HG03135 (cell line): Measurements from ENCODE around the gene IQCN.

Source experiments
- ATAC-seq: cut with Tn5 transposase; IDR thresholded peaks from one replicate; pipeline ENCODE4 v1.9.1; 2021; ENCODE audit warnings: mild to moderate bottlenecking, moderate library complexity; ENCODE audit not compliant: unreplicated experiment

The IQCN gene

DNA sequence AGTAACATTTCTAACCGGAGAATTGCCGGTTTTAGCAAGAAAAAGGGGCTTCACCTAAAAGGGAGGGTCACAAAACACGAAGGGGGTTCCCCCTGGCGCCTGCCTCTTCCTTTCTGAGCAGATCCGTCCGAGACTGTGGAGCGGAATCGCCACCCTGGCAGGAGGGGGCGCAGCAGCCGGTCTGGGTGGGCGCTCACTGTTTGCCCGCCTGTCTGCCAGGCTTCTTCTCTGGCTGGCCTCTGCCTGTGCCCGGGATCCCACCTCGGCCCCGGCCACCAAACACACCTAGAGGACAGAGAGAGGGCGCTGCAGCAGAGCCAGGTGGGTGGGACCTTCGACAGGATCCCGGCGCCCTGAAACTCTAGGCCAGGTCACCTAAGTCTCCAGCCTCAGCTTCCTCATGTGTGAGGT is 33.0 kb upstream of the IQCN start:
- ATAC-seq, result no peak

GRCh38 chr19:18306888-18307260 is 32.6 kb upstream of the IQCN start:
- ATAC-seq, result no peak

- no peak for ATAC-seq
These were observed 32.1 kb upstream of the IQCN start for GRCh38 chr19:18306209-18306887.

- ATAC-seq, result peak; percentile 42
These were observed 30.4 kb upstream of the IQCN start for GRCh38 chr19:18304458-18305310.

DNA sequence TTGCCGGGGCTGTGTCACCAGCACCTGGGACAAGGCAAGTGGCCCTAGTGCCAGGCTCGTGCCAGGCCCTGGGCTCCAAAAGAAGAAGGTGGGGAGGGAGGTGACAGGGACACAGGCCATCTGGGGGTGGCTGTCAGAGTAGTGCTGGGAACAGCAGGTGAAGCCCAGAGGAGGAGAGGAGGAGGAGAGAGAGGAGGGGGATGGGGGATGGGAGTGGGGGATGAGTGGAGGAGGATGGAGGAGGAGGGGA is 29.9 kb upstream of the IQCN start:
- ATAC-seq, result no peak

GRCh38 chr19:18301718-18302111 is 27.5 kb upstream of the IQCN start:
- no peak for ATAC-seq

- no peak for ATAC-seq
These were observed 26.9 kb upstream of the IQCN start for GRCh38 chr19:18300930-18301717.

DNA sequence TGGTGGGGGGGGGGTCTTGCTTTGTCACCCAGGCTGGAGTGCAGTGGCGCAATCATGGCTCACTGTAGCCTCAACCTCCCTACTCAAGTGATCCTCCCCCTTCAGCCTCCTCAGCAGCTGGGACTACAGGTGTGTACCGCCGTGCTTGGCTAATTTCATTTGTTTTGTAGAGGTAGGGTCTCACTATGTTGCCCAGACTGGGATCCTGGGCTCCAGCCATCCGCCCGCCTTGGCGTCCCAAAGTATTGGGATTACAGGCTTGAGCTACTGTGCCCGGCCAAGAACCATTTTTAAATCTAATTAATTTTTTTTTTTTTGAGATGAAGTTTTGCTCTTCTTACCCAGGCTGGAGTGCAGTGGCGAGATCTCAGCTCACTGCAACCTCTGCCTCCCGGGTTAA is 25.4 kb upstream of the IQCN start:
- ATAC-seq, result no peak

- ATAC-seq, result no peak
These were observed 24.3 kb upstream of the IQCN start for GRCh38 chr19:18298601-18299000.

DNA sequence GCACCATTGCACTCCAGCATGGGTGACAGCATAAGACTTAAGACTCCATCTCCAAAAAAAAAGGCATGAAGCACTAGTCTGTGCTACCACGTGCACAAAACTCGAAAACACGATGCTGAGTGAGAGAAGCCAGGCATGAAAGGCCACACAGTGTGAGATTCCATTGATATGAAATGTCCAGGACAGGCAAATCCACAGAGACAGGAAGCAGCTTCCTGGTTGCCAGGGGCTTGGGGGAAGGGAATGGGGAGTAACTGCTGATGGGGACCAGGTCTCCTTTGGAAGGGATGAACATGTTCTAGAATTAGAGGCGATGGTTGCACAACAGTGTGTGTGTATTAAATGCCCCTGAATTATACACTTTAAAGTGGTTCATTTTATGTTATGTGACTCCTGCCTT is 23.1 kb upstream of the IQCN start:
- ATAC-seq, result no peak

GRCh38 chr19:18295034-18295451 is 20.8 kb upstream of the IQCN start:
- no peak for ATAC-seq

DNA sequence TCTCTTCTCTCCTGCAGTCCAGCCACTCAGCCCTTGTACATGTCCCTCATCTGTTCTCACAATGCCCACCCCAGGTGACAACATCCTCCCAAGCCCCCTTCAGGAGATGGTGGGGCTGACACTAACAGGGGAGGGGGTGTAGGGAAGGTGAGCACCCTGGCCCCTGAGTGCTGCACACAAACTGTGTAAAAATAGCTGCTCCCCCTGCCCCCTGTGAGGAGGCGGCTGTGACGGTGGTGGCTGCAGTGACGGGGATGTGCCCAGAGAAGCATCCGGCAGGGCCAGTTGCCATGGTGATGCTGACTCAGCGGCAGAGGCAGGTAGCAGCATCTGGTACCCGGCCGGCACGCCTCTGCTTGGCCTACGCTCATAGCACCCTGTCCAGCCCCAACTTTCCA is 20.2 kb upstream of the IQCN start:
- no peak for ATAC-seq

DNA sequence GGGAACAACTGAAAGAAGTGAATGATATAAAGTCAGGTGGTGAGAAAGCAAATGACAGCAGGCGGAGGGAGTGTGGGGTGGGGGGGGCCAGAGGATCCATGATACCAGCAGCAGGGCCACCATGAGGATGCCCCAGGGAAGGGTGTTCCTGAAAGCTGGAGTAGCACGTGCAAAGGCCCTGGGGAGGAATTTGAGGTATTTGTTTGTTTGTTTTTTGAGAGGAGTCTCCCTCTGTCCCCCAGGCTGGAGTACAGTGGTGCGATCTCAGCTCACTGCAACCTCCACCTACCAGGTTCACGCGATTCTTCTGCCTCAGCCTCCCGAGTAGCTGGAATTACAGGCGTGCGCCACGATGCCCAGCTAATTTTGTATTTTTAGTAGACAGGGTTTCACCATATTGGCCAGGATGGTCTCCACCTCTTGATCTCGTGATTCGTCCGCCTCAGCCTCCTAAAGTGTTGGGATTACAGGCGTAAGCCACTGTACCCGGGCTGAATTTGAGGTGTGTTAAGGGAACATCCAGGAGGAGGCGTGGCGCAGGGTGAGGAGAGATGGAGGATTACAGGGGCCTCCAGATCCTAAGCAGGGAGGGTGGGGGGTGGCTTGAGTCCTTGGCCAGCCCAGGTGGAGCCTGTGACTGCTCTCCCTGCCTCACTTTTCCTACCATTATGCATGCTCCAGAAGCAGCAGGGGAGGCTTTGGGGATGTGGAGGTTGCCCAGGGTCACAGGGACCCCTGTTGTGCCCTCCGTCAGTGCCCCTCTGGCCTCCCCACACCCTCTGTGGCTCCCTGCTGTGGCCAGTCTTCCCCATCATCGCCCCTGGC is 19.6 kb upstream of the IQCN start:
- ATAC-seq, result no peak

DNA sequence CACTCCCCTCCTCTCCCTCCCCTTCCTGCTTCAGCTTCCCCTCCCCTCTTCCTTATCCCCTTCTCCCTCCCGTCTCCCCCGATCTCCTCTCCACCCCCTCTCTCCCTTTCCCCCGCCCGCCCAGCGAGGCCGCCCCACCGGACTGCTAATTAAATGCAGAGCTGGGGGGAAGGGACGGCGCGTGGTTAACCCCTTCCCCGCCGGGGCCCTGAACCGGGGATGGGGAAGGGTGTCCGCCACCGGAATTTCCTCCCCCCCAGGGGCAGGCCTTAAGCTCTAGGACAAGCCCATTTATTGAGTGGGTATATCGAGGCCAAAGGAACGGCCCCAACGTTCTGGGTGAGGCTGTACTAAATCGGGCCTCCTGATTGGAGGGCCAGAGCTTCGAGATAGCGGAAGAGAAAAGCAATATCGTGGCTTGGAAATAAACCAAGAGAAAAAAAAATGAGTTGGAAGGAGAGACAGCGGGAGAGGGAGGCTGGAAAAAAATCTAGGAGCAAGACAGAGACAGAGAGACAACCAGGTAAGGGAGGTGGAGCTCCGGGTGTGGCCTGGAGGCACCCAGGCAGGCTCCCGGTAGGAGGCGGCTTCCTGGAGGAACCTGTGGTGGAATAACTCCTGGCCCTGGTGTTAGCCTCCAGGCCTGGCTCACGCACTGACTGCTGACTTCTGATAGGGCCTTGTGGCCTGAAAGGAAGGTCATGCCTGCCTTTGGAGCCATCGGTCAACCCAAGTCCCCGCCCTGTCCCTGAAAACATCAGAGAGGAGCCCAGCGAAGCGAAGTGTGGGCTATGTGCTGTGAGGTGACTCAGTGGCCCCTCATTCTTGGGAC is 18.8 kb upstream of the IQCN start:
- no peak for ATAC-seq

- ATAC-seq, result no peak
These were observed 18.2 kb upstream of the IQCN start for GRCh38 chr19:18292462-18292809.

DNA sequence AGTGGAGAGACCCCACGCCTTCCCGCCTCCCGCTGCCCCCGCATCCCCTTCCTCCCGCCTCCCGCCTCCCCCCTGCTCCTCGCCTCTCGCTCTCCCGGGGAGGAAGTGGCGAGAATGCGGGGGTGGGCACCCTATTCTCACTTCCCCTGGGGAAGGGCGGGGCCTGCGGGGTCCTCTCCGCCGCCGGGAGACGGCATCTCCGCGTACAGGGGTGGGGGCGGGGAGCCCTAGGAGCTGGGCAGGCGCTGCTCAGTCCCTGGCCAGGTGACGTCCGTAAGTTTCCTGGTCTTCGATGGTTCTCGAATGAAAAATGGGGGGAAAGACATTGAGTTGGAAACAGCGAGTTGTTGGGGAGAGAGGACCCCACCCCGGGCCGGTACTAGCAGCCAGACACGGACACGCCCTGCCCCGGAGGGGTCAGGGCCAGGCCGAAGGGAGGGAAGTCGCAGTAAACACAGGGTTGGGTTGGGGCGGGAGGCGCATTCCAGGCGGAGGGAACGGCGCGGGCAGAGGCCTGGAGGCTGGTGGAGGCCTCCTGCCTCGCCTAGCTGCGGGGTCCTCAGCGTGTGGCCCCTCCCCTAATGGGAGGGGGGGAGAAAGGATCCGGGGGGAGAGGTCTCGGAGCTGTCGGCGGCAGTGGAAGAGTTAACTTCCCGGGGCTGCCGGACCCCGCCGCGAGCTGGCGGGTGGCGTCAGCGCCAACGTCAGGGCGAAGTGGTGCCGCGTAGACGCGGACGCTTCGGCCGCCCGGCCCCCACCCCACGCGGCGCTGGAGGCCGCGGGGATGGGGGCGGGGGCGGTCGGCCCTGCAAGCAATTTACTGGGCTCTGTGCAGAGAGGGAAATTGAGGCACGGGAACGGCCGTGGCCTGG is 17.6 kb upstream of the IQCN start:
- peak; percentile 59 for ATAC-seq

GRCh38 chr19:18291019-18291524 is 16.8 kb upstream of the IQCN start:
- no peak for ATAC-seq

DNA sequence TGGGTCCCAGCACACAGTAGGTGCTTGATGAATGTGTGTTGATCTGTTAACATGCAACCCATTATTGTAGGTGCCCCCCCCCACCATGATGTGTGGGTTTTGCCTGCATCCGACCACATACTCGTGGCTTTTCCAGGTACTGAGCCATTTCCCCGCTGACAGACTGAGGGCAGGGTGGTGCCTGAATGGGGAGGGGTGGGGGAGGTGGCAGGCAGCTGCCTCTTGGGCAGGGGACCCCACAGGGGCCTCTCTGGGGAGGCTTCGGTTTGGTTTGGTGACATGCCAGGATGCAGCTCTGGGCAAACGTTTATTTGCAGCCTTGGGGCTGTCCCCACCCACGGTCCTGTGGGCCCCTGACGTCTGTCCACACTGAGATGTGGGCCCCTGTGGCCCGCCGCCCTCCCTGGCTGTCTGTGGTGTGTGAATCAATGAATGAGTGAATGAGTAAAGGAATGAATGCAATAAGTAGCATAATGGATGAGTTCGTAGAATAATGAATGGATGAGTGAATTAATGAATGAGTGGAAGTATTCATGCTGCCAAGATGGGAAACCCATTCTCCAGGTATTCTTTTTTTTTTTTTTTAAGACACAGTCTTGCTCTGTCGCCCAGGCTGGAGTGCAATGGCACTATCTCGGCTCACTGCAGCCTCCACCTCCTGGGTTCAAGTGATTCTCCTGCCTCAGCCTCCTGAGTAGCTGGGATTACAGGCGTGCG is 16.2 kb upstream of the IQCN start:
- no peak for ATAC-seq
